ENCODE data around the gene MORN1. TPM values are rescaled to one million over a fixed set of nuclear protein-coding genes. Genes with fewer than 3 reads are reported as not detected.
"Not testable (repeated sequence)": the region's sequence is repeated elsewhere in the genome, so short reads cannot be mapped to it uniquely, and the experiment has no call there.

MORN1 gene
- polyA plus RNA-seq, 1 experiment: 3.7 TPM

DNA sequence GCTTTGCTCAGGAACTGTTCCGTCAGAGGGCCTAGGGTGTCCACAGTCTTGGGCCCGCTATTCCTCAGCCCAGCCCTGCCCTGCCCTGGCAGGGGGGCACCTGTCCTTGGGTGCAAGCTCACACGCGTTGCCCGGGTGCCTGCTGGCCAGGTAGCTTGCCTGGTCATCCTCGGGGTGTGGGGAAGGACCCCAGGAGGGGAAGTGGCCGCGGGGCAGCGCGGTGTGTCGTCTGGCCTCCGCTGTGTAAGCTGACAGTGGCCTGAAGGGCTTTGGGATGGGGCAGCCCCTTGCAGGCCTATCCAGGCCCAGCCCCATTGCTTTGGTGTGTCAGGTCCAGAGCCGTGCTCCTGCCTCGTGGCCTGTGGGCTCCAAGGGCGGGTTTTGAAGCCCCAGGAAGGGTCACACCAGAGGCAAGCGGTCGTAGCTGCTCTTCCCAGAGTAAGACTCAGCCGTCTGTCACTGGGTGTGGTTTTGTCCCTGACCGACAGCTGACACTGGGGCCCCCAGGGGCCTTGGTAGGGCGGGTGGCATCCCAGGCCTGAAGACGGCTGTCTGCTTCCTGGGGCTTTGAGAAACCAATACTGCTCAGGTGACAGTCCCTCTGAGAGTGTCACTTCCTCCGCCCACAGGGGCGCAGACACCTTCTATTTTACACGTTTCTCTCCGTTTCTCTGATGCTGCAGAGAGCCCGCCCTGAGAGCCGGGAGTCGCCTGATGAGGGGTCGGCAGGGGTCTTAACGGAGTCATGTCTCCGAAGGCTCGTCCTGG lies 91.2 kb downstream of the MORN1 start:
- ChIA-PET POLR2A (no interaction called here), CTCF (interaction anchor here (1.2 to 2.4 kb wide), 3 partner anchors 9 to 16 kb away, joined by 3 to 9 read pairs (median 8); no protein-coding TSS in a partner anchor)
- no peak for DNase-seq (ENCODE audit: low read depth)
- TF ChIP-seq, protein P1, sequence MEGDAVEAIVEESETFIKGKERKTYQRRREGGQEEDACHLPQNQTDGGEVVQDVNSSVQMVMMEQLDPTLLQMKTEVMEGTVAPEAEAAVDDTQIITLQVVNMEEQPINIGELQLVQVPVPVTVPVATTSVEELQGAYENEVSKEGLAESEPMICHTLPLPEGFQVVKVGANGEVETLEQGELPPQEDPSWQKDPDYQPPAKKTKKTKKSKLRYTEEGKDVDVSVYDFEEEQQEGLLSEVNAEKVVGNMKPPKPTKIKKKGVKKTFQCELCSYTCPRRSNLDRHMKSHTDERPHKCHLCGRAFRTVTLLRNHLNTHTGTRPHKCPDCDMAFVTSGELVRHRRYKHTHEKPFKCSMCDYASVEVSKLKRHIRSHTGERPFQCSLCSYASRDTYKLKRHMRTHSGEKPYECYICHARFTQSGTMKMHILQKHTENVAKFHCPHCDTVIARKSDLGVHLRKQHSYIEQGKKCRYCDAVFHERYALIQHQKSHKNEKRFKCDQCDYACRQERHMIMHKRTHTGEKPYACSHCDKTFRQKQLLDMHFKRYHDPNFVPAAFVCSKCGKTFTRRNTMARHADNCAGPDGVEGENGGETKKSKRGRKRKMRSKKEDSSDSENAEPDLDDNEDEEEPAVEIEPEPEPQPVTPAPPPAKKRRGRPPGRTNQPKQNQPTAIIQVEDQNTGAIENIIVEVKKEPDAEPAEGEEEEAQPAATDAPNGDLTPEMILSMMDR (IDR thresholded peaks at IDR 0.05; ENCODE audit: insufficient read depth, low read depth, low read length): no peak
- H3K4me3 ChIP-seq (ENCODE audit: low read depth, low read length): no peak overlapping the region
- peaks cover 26% of the 10 kb centered on the region for H3K36me3 ChIP-seq (ENCODE audit: control insufficient read depth, insufficient read depth, low read length)
- H3K27me3 ChIP-seq (ENCODE audit: control insufficient read depth, insufficient read depth, low read length): no peaks in the 10 kb centered on the region

DNA sequence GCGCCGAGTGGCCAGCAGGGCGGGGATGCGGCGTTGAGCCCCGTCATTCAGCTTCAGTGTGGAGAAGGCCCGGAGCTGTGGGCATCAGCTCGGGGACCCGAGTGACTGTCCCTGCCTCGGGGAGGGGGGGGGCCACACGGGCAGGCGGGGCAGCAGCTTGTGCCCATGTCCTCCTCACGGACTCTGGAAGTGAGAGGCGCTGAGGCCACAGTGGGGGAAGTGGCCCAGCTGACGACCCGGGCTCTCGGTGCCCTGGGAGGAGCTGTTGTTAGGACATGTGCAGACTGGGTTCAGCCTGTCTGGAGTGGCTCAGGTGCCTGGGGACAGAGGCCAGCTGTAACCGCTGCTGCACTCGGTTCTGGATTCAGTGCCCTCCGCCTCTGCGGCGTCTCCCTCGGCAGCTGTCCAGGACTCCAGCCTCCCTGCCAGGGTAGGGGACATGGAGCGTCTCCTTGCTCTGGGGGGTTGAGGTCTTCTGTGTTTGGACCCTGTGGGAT lies 92.2 kb downstream of the MORN1 start:
- CTCF ChIA-PET: interaction anchor here (0.9 to 2.2 kb wide), 4 partner anchors 8 to 104 kb away, joined by 3 to 9 read pairs (median 3); no protein-coding TSS in a partner anchor
- no peak overlapping the region for H3K4me3 ChIP-seq (ENCODE audit: low read depth, low read length)
- no peaks in the 10 kb centered on the region for H3K27me3 ChIP-seq (ENCODE audit: control insufficient read depth, insufficient read depth, low read length)
- H3K36me3 ChIP-seq (ENCODE audit: control insufficient read depth, insufficient read depth, low read length): peaks cover 17% of the 10 kb centered on the region
- POLR2A ChIA-PET: no interaction called here
- TF ChIP-seq, protein P1 (IDR thresholded peaks at IDR 0.05; ENCODE audit: insufficient read depth, low read depth, low read length): no peak
- DNase-seq (ENCODE audit: low read depth): no peak

GRCh38 chr1:2298685-2299084 lies 92.7 kb downstream of the MORN1 start:
- peaks cover 12% of the 10 kb centered on the region for H3K36me3 ChIP-seq (ENCODE audit: control insufficient read depth, insufficient read depth, low read length)
- CTCF ChIA-PET: interaction anchor here (0.9 to 2.2 kb wide), 3 partner anchors 13 to 103 kb away, joined by 3 to 9 read pairs (median 3); no protein-coding TSS in a partner anchor
- TF ChIP-seq, protein P1 (IDR thresholded peaks at IDR 0.05; ENCODE audit: insufficient read depth, low read depth, low read length): no peak
- no peaks in the 10 kb centered on the region for H3K27me3 ChIP-seq (ENCODE audit: control insufficient read depth, insufficient read depth, low read length)
- DNase-seq (ENCODE audit: low read depth): no peak
- POLR2A ChIA-PET: no interaction called here
- no peak overlapping the region for H3K4me3 ChIP-seq (ENCODE audit: low read depth, low read length)

GRCh38 chr1:2297246-2298011 lies 93.9 kb downstream of the MORN1 start:
- DNase-seq (ENCODE audit: low read depth): no peak
- Histone ChIP-seq H3K36me3 (ENCODE audit: control insufficient read depth, insufficient read depth, low read length) (peaks cover 4% of the 10 kb centered on the region), H3K27me3 (ENCODE audit: control insufficient read depth, insufficient read depth, low read length) (no peaks in the 10 kb centered on the region), H3K4me3 (ENCODE audit: low read depth, low read length) (no peak overlapping the region)
- CTCF ChIA-PET: interaction anchor here (2.2 kb wide), 1 partner anchor 15 kb away, joined by 9 read pairs; no protein-coding TSS in a partner anchor
- POLR2A ChIA-PET: no interaction called here
- TF ChIP-seq, protein P1 (IDR thresholded peaks at IDR 0.05; ENCODE audit: insufficient read depth, low read depth, low read length): no peak

GRCh38 chr1:2296614-2297013 lies 94.7 kb downstream of the MORN1 start:
- Histone ChIP-seq H3K27me3 (ENCODE audit: control insufficient read depth, insufficient read depth, low read length) (no peaks in the 10 kb centered on the region), H3K4me3 (ENCODE audit: low read depth, low read length) (no peak overlapping the region), H3K36me3 (ENCODE audit: control insufficient read depth, insufficient read depth, low read length) (peaks cover 4% of the 10 kb centered on the region)
- POLR2A ChIA-PET: no interaction called here
- TF ChIP-seq, protein P1 (IDR thresholded peaks at IDR 0.05; ENCODE audit: insufficient read depth, low read depth, low read length): no peak
- CTCF ChIA-PET: interaction anchor here (1.1 kb wide), 1 partner anchor 15 kb away, joined by 3 read pairs; no protein-coding TSS in a partner anchor
- DNase-seq (ENCODE audit: low read depth): no peak

DNA sequence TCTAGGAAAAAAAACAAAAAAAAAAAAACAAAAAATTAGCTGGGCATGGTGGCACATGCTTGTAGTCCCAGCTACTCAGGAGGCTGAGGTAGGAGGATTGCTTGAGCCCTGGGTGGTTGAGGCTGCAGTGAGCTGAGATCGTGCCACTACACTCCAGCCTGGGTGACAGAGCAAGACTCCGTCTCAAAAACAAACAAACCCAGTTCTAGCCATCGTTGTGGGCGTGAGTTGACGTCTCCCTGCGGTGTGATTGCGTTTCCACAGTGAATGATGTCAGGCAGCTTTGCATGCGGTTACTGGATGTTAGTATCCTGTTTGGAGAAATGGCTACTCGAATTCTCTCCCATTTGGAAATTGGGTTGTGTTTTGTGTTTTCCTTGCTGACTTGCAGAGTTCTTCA lies 95.1 kb downstream of the MORN1 start:
- POLR2A ChIA-PET: interaction anchor here (0.7 kb wide), 1 partner anchor 82 kb away, joined by 5 read pairs; no protein-coding TSS in a partner anchor
- not testable (repeated sequence) for H3K27me3 ChIP-seq (ENCODE audit: control insufficient read depth, insufficient read depth, low read length); DNase-seq (ENCODE audit: low read depth); H3K4me3 ChIP-seq (ENCODE audit: low read depth, low read length); H3K36me3 ChIP-seq (ENCODE audit: control insufficient read depth, insufficient read depth, low read length)
- CTCF ChIA-PET: interaction anchor here (0.7 to 1.1 kb wide), 2 partner anchors 11 to 16 kb away, joined by 3 read pairs; no protein-coding TSS in a partner anchor
